CD4-positive, alpha-beta T cell treated with Interleukin-17A for 4 hours (primary cell): Measurements from ENCODE around the gene MICALL1.
"Not testable (repeated sequence)": the region's sequence is repeated elsewhere in the genome, so short reads cannot be mapped to it uniquely, and the experiment has no call there.

Source experiments
- DNase-seq: peaks from one replicate; pipeline ENCODE4 v3.0.0-alpha.2; 2020; ENCODE audit warnings: mixed read lengths

Gene MICALL1

GRCh38 chr22:37931893-37932389 lies 25.8 kb downstream of the MICALL1 start:
- no peak for DNase-seq

DNA sequence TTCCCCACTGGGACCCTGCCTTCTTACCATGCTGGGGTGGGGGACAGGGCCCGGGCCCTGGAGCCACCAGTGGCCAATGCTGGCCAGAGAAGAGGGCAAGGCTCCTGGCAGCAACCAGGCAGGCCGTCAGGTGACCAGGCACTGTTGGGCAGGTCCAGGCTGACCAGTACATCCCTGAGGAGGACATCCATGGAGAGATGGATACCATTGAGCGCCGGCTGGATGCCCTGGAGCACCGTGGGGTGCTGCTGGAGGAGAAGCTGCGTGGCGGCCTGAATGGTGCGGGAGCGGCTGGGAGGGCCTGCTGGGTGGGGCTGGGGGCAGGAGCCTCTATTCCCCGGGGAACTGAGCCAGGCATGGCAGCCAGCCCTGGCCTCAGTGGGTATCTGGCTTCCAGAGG lies 26.3 kb downstream of the MICALL1 start:
- DNase-seq = no peak

DNA sequence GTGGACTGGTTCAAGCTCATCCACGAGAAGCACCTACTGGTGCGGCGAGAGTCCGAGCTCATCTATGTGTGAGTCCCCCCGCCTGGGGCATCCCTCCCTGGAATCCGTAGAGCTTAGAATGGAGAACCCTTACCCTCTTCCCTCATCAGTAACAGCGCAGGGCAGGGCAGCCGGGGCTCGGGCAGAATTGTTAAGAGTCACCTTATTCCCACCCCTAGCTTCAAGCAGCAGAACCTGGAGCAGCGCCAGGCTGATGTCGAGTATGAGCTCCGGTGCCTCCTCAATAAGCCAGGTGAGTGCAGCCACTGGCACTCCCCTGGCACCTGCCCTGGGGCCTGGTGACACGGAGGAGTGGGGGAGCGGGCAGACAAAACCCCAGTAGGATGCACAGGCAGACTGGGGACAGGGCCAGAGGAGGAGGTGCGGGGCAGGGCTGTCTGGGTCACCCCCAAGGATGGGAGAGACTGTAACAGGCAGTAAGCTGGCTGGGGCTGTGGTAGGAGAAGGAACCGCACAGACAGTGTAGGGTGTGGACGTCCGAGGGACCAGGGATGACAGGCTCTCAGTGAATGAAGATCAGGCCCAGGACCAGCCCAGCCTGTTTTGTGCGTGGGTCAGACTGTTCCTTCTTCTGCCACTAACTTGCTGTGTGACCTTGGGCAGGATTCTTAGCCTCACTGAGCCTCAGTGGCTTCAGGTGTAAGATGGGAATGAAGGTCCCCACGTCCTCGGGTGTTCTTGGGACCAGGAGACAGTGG lies 26.9 kb downstream of the MICALL1 start:
- DNase-seq = no peak

DNA sequence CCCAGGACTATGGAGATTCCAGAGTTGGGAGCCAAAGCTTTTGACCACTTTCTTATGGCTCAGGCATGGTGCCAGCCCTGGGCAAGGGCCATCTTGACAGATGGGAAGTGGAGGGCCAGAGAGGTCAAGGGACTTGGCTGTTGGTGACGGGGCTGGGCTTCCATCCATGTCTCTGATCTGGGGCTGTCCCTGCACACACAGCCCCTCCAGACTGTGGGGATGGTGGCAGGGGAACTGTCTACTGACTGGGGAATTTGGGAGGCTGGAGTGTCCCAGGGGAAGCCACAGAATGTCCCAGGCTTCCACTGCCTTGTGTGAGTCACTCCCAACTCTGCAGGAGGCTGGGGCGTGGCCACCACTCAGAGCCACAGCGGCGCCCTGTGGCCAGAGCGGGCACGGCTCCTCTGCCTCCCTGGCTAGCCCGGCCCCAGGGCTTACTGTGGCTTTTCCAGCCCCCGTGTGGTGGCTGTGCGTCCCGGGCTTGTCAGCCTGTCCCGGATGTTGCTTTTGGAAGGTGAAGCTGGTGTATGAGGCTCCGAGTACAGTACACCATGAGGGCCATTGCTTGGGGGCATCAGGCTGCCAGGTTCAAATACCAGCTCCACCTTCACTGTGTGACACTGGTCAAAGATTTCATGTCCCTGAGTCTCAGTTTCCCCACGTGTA lies 27.7 kb downstream of the MICALL1 start:
- DNase-seq = peak; percentile 88

- DNase-seq = no peak
These were observed 34.7 kb downstream of the MICALL1 start for GRCh38 chr22:37940698-37941376.

GRCh38 chr22:37942133-37942532 lies 36.0 kb downstream of the MICALL1 start:
- no peak for DNase-seq

GRCh38 chr22:37943136-37943824 lies 37.2 kb downstream of the MICALL1 start:
- DNase-seq = no peak

GRCh38 chr22:37943825-37944198 lies 37.7 kb downstream of the MICALL1 start:
- DNase-seq = no peak

- DNase-seq = not testable (repeated sequence)
These were observed 38.3 kb downstream of the MICALL1 start for GRCh38 chr22:37944423-37944822.

- not testable (repeated sequence) for DNase-seq
These were observed 41.2 kb downstream of the MICALL1 start for GRCh38 chr22:37947142-37947795.

DNA sequence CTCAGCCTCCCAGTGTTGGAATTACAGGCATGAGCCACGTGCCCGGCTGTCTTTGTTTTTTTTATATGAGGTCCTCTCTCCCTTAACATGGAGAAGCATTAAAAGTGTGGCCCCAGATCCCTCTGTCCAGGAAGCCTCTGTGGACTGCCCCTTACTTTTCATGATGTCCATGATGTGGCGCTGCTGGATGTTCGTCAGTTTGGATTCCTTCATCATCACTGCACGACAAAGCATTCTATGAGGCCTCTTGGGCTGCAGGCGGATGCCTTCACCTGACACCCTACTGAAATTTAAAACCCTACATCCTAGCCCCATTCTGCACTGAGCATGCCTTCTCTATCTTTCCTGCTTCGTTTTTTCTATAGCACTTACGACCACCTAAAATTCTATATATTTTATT lies 45.2 kb downstream of the MICALL1 start:
- no peak for DNase-seq

- not testable (repeated sequence) for DNase-seq
These were observed 46.5 kb downstream of the MICALL1 start for GRCh38 chr22:37952629-37953028.

DNA sequence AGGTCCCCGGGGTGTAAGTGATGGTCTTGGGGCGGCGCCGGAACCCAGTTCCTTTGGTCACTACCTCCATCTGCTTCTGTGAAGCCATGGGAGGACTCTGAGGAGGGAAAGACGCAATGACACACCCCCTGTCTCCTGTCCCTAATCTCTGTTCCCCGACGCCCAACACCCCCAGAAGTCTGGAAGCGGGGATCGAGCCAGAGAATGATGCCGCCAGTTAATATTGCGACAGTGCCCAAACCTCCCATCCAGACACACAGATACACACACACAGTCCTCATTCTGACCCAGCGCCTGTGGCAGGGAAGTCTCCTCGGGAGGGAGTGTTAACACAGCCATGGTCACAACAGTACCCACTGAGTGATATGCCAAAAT lies 47.0 kb downstream of the MICALL1 start:
- DNase-seq = no peak

DNA sequence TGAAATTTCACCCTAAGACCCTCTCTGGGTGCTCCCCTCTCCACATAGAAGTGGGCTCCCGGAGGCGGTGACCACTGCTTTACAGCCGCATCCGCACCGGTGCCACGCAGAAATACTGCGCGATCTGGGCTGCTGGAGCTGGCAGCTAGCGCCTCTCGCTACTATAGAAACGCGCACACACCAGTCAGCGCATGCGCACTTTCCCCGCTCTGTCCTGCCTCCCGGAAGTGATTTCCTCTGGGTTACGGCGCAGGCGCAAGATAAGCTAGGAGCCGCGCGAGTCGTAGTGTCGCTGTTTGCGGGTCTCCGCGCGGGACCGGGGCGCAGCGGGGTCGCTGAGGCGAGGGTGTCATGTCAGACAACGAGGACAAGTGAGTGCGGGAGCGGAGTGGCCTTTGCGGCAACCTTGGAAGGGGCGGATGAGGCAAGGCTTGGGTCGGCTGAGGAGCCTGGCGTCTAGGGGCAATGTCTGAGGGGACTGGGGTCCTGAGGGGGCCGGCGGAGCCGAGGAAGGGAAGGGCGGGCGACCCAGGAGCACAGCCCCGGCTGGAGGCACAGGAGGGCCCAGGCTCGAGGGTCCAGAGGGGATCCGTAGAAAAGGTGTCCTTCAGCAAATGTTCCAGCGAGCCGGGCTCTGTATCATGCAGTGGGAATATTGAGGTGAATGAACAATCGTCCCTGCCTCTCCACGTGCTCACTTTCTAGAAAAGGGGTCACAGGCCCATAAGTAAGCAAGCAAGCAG lies 47.5 kb downstream of the MICALL1 start, which contains the start of the genes C22orf23 and POLR2F:
C22orf23 (minus strand) TSS at position 165 of the 743 bp plus-strand sequence. CDS start 452 bp downstream, outside the sequence.
POLR2F (plus strand) TSS at position 263 of the 743 bp plus-strand sequence; CDS start at position 352, 89 bp downstream.
- peak; percentile 98 for DNase-seq

DNA sequence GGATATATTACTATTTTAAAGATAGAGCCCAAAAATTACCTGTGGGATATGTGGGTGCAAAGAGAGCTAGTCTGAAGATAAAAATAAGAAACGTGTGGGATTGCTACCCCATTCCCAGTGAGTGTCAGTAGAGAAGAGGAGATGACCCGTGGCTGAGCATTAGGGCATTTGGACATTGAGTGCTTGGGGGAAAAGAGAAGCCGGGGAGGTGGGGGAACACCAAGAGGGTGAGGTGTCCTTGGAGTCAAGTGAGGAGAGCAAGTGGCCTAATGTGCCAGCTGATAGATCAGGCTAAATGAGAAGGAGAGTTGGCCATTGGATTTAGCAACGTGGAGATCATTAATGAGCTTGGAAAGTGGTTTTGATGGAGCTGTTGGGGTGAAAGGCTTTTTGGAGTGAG lies 48.6 kb downstream of the MICALL1 start:
- no peak for DNase-seq

- DNase-seq = not testable (repeated sequence)
These were observed 49.8 kb downstream of the MICALL1 start for GRCh38 chr22:37955825-37956397.

DNA sequence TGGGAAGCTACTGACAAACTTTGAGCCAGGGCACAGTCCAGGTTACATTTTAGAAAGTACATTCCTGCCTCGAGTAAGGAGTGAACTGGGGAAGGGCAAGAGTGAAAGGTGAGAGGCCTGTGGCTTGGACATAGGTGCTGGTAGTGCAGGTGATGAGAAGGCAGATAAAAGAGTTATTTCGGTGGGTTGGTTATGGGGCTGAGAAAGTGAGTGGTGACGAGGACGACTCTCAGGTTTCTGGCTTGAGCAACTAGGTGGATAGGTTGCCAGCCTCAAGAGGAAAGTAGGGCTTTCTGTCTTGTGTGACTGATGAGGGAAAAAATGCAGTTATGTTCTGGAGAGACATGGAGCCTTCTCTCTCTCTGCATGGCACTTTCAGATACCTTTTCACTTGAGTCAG lies 51.1 kb downstream of the MICALL1 start:
- DNase-seq = no peak

- DNase-seq = no peak
These were observed 53.2 kb downstream of the MICALL1 start for GRCh38 chr22:37959231-37959825.

- DNase-seq = no peak
These were observed 55.0 kb downstream of the MICALL1 start for GRCh38 chr22:37961062-37961461.

DNA sequence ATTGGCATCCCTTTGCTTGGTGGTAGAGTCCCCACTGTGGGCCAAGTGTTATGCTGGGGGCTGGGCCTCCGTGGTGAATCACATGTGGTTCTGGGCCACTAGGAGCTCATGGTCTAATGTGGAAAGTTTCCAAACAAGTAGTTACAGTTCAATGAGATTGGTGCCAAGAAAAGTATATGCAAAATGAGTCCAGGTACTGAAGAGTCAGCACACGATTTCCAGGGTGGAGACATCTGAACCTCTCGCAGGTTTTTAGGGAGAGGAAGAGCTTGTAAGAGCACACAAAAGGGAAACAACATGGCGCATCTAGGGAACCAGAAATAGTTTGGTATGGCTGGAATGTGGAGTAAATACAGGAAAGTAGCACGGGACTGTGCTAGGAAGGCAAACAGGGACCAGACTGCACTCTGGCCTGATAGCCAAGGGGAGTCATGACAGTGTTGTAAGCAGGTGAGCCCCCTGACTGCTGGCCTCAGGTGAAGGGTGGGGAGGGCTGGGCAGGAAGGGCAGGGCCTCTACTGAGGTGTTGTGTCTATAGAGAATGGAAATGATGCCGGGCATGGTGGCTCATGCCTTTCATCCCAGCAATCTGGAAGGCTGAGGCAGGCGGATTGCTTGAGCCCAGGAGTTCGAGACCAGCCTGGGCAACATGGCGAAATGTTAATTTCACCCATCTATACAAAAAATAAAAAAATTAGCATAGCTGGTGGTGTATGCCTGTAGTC lies 60.0 kb downstream of the MICALL1 start:
- no peak for DNase-seq
